ENCODE results near the gene METTL5.
"Not testable (repeated sequence)": the region's sequence is repeated elsewhere in the genome, so short reads cannot be mapped to it uniquely, and the experiment has no call there.

The METTL5 gene

DNA sequence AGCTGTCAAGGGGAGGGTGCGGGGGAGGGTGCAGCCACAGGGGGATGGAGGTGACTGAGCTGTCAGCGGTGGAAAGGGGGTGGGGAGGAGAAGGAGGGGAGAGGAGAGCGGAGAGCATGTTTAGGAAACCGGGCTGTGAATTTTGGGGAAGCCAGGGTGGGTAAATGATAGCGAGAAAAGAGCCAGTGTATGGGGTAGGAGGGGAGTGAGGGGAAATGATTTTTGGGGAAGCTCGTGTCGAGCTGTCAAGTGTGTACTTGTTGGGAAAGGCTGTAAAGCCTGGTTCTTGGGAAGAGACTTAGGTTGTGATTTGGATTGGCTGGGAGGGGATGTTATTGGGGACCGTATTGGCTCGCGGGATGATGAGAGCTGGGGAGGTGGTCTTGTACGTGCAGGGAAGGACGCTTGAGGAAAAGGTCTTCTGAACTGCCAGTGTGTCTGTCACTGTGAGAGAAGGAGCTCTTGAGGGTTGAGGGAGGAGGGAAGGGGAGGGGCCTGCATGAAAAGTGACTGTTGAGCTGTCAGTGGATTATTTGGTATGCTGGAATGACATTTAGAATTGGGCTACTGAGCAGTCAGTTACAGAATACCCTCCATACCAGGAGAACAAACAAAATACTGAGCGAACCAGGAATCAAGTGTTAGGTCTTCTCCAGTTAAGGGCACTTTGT, 3.6 kb upstream of the METTL5 start:
- peak; percentile 73 for DNase-seq (ENCODE audit: low spot score)

DNA sequence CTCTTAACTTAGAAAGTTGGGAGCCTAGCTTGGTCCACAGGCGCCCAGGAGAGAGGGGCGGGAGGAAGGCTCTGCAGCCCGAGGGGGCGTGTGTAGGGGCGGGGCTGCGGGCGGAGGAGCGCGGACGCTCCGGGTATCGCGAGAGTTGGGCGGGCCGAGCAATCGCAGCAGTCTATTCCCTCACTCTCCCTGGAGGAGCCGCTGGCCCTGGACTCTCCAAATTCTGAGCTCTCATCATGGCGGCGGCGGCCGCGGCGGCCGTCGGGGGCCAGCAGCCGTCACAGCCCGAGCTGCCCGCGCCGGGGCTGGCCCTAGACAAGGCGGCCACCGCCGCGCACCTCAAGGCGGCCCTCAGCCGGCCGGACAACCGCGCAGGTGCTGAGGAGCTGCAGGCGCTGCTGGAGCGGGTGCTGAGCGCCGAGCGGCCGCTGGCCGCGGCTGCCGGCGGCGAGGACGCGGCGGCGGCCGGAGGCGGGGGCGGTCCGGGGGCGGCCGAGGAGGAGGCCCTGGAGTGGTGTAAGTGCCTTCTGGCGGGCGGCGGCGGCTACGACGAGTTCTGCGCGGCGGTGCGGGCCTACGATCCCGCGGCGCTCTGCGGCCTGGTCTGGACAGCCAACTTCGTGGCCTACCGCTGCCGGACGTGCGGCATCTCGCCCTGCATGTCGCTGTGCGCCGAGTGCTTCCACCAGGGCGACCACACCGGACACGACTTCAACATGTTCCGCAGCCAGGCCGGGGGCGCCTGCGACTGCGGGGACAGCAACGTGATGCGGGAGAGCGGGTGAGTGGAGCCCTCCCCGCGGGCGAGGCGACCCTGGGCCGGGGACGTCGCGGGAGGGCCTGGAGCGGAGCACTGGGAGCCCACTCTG, 2.8 kb upstream of the METTL5 start, which contains the start of gene UBR3:
TSS of gene UBR3 (plus strand) at position 183 of the 869 bp plus-strand sequence. CDS start at position 237, 54 bp downstream.
- DNase-seq (ENCODE audit: low spot score) = peak; percentile 96

DNA sequence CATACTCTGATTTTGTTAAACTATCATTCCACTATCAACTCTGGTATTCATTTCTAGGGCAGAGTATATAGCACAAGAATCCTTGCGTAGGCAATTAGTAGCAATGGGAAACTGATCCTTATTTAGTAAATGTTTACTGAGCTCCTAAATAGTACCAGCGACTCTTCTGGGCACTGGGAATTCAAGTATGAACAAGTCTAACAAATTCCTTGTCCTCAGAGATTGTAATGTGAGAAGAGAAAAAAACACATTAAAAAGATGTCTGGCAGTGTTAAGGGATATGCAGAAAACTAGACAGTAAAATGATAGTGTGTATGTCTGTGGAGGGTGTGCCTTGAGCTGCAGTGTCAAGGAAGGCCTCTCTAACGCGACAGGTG, 721 bp downstream of the METTL5 start:
- DNase-seq (ENCODE audit: low spot score) = no peak

DNA sequence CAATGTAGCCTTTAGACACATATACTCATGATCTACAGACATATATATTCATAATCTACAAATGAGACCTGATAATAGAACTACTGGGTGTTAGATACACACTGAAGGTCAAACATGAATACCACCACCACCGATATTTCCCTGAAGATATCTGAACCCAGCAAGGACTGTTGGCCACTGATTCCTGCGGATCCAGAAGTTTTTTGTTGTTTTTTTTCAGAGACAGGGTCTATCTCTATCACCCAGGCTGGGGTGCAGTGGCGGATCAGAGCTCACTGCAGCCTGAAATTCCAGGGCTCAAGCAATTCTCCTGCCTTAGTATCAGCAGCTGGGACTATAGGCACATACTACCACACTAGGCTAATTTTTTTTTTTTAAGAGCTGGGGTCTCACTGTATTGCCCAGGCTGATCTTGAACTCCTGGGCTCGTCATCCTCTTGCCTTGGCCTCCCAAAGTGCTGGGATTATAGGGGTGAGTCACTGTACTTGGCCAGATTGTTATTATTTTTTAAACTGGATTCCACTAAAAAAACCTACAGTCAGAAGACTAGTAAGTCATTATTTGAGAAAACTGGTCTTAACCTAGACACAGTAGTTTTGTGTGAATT, 1.8 kb downstream of the METTL5 start:
- DNase-seq (ENCODE audit: low spot score) = no peak

DNA sequence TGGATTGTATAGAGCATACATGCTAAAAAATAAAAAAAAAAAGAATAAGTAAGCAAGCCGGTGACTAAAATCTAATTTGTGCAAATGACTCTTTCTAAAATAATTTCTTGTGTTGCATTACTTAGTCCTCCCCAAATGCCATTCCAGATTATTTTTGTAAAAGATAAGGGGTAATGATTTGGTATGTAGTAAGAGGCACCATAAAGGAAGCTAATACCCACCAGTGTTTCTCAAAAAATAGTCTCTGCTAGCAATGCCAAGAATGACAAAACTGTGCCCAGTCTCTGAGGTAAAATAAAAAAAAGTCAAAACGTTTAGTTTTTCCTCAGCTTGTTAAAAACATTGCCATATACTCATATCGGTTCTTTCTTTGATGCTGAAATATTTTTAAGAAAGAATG, 2.7 kb downstream of the METTL5 start:
- DNase-seq (ENCODE audit: low spot score) = no peak

DNA sequence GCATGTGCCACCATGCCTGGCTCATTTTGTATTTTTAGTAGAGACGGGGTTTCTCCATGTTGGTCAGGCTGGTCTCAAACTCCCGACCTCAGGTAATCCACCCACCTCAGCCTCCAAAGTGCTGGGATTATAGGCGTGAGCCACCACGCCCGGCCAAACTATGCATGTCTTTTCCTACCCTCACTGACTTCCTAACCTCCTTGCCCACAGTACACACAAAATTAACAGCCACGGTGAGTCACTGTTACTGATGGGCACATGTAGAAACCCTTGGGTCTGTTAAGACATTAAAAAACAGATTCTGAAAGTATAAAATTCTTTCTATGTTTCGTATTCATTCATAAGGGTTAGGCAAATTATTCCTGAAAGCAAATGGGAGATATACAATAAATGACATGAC, 4.6 kb downstream of the METTL5 start:
- not testable (repeated sequence) for DNase-seq (ENCODE audit: low spot score)

DNA sequence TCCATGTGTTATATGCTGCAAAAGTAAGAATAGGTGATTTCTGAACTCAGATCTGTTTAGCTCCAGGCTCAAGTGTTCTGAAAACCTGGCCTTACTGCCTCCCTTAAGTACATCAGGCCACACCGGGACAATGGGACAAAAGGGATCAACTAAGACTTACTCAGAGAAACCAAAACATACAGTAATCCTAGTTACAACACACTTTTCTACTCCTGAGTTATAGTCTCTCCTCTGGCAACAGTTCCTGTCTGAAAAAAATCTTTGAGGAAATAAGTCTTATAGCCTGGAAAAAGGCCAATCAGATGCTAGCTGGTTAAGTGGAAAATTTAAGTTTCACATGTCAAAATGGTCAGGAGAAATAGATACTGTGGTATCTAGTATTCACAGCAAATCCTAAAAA, 5.6 kb downstream of the METTL5 start:
- DNase-seq (ENCODE audit: low spot score) = no peak

DNA sequence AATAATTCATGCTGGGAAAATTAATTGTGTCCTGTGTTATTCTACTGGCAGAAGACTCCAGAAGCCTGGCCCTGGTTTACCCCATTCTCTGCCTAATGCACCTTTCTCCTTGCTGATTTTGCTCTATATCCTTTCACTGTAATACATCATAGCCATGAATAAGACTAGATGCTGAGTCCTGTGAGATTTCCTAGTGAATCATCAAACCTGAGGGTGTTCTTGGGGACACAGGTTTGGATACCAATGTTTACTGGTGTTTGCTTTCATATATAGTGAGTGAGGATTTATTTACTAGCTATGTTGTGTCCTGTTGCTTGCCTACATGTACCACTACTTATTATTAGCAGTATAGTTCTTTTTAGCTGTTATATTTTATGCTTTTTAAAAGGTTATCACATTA, 6.5 kb downstream of the METTL5 start:
- DNase-seq (ENCODE audit: low spot score) = no peak

DNA sequence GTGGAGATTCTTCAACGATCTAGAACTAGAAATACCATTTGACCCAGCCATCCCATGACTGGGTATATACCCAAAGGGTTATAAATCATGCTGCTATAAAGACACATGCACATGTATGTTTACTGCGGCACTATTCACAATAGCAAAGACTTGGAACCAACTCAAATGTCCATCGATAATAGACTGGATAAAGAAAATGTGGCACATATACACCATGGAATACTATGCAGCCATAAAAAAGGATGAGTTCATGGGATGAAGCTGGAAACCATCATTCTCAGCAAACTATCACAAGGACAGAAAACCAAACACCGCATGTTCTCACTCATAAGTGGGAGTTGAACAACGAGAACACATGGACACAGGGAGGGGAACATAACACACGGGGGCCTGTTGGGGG, 7.3 kb downstream of the METTL5 start:
- not testable (repeated sequence) for DNase-seq (ENCODE audit: low spot score)

DNA sequence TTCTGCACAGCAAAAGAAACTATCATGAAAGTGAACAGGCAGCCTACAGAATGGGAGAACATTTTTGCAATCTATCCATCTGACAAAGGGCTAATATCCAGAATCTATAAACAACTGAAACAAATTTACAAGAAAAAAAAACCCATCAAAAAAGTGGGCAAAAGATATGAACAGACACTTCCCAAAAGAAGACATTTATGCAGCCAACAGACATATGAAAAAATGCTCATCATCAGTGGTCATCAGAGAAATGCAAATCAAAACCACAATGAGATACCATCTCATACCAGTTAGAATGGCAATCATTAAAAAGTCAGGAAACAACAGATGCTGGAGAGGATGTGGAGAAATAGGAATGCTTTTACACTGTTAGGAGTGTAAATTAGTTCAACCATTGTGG, 7.7 kb downstream of the METTL5 start:
- not testable (repeated sequence) for DNase-seq (ENCODE audit: low spot score)

DNA sequence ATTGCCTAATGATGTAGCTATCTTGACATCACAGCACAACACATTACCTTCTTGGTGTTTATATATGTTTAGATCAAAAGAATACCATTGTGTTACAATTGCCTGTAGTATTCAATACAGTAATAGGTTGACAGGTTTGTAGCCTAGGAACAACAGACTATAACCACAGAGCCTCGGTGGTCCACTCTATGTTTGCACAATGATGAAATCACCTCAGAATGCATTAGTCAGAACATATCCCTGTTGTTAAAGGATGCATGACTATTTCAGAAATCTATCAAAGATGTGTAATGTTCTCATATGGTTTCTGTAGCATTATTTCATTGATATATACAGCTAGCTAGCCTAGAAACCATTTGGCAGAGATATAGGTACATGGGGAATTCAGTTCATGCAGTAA, 8.9 kb downstream of the METTL5 start:
- DNase-seq (ENCODE audit: low spot score) = no peak

DNA sequence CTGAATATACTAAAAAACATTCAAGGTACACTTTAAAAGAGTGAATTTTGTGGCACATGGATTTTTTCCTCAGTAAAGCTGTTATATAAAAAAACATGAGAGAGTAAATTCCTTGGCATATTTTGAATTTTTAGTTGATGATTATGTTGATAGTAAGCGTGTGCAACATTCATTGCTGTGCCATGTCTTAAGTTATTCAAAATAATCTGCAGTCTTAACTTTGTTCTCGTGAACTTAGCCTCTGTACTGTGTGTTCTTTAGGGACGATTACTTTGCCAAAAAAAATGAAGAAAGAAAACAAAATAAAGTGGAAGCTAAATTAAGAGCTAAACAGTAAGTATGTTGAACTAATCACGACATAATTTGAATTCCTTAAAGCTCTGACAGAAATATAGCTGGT, 16.5 kb downstream of the METTL5 start:
- DNase-seq (ENCODE audit: low spot score) = no peak

DNA sequence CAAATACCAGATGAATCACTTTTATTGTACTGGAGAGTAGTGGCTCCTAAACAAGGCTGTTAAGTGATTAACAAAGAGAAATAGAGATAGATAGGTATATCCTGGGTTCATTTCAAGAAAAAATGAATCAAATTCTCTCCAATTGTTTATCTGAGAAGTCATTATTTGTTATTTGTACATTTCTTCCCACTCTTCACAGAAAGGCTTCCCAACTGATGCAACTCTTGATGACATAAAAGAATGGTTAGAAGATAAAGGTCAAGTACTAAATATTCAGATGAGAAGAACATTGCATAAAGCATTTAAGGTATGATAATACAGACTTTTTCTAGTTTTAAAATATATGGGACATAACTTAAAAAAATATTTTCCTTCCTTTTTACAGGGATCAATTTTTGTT, 18.1 kb downstream of the METTL5 start:
- DNase-seq (ENCODE audit: low spot score) = no peak

DNA sequence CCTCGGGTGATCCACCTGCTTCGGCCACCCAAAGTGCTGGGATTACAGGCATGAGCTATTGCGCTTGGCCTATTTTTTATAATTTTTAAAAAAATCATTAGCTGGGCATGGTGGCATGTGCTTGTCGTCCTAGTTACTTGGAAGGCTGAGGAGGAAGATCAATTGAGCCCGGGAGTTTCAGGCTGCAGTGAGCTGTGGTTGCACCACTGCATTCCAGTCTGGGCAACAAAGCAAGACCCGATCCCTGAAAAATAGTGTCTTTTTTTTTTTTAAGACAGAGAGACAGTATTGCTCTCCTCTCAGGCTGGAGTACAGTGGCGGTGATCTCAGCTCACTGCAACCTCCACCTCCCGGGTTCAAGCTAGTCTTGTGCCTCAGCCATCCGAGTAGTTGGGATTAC, 21.2 kb downstream of the METTL5 start:
- no peak for DNase-seq (ENCODE audit: low spot score)

DNA sequence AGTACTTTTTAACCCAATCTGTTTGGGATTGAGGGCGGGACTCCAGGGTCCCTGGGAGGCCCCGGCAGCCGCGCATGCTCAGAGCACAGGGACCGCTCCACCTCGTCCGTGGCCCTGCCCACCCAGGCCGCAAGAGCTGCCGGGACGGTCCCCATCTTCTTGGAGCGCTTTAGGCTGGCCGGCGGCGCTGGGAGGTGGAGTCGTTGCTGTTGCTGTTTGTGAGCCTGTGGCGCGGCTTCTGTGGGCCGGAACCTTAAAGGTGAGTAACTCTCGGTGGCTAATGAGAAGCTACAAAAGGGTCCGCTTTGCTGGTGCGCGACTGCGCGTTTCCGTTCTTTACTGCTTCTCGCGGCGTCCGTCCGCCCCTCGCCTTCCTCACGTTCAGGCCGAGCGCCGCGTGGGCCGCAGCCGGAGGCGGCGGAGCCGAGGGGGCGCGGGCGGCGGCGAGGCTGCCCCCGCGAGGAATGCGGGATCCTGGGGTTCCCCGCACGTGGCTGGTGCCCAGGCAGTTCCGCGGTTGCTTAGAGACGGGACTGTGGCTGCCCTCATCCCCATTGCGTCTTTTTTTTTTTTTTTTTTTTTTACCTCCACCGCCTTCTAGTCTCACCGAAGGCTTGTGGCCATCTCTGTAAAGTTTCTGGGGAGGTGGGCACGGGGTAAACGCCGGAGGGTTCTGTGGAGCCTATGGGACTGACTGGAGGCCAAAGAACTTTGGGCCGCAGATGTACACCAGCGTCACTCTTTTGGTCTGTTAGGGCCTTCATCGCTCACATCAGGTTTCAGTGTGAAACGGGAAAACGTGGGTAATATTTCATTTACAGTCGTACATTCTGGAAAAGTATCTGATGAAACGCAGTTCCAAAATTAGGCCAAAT, 25.8 kb downstream of the METTL5 start, which contains the start of gene SSB:
TSS of gene SSB (plus strand) at position 154 of the 875 bp plus-strand sequence. CDS start 2,090 bp downstream, outside the sequence.
- DNase-seq (ENCODE audit: low spot score) = peak; percentile 96

DNA sequence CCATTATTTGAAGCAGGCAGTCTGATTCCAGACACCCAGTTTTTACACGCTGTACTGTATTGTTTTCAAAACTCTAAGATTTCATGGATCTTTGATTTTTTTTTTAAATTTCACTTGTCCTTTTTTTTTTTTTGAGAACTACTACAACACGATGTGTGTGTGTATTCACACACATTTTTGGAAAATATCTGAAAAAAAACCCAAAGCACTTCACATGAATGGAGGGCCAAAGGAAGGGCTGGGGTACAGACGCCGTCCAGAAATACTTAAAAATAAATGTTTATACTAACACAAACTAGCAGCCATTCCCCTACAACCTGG, 26.3 kb downstream of the METTL5 start:
- no peak for DNase-seq (ENCODE audit: low spot score)

DNA sequence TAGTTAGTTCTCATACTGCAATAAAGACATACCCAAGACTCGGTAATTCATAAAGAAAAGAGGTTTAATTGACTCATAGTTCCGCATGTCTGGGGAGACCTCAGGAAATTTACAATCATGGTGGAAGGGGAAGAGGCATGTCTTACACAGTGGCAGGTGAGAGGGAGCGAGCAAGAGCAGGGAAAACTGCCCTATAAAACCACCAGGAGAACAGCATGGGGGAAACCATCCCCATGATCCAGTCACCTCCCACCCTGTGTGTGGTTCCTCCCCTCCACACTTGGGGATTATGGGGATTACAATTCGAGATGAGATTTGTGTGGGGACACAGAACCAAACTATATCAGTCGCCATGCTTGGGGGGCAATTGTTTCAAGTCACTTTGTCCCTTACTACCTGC, 27.1 kb downstream of the METTL5 start:
- no peak for DNase-seq (ENCODE audit: low spot score)

DNA sequence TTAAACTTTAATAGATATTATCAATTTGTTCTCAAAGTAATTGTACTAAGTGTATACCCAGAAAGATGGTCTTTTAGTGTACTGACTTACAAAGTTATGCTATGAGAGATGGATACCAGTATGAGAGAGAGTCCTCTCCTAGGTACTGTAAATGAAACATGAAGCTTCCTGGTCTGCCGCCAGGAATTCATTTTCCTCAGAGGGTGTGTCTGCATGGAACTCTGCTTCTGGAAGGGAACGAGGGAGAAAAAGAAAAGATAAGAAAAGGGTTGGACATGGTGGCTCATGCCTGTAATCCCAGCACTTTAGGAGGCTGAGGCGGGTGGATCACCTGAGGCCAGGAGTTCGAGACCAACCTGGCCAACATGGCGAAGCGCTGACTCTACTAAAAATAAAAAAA, 28.3 kb downstream of the METTL5 start:
- DNase-seq (ENCODE audit: low spot score) = no peak

DNA sequence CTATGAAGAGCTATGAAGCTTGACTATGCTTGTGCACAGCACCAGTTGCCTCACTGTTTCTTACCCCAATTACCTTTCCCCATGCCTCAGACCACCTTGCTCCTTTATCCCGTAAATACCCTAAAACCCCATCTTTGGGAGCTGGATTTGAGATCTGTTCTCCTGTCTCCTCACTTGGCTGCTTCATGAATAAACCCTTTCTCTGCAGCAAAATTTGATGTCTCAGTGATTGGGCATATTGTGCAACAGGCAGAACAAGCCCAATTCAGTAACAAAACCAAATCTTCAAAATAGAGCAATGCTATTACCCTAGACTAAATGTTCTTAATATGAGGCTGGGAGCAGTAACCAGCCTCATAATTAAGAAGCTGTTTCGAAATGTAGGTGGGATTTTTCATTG, 29.5 kb downstream of the METTL5 start:
- DNase-seq (ENCODE audit: low spot score) = no peak

DNA sequence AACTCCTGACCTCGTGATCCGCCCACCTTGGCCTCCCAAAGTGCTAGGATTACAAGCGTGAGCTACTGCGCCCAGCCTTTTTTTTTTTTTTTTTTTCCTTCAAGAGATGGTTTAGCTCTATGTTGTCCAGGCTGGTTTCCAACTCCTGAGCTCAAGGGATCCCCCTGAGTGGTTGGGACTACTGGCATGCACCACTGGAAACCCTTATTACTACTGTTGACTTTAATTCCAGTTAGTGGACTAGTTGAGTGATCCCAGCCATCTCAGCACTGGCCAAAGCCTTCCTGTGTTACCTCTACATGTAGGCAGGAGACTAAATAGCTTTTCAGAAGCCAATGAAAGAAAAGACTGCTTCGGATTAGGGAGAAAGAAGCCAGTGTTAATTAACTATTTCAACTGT, 34.1 kb downstream of the METTL5 start:
- no peak for DNase-seq (ENCODE audit: low spot score)

DNA sequence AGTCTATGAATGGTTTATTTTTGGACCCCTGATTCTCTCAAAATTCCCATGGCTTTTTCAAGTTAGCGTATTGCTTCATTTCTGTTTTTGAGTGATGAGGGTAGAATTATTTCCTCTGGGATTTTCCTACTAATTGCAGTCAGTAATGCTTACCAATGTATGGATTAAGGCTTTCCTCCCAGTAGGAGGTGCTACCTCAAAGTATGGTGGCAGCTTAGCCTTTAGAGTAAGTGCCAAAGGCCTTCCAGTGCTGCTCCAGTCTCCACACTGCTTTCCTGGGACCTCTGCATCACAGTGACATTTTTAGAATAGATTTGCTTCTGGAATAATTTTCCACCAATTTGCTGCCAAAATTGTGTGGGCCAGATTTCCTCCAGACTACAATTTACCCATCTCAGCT, 42.2 kb downstream of the METTL5 start:
- DNase-seq (ENCODE audit: low spot score) = peak; percentile 17

Measured in HuH-7 (cell line).